Mononuclear cell (primary cell): ENCODE results near the gene CDH26. TPM values are rescaled to one million over a fixed set of nuclear protein-coding genes. Genes with fewer than 3 reads are reported as not detected.

Experiments used
- H3K27me3 ChIP-seq: 2 replicates; pipeline ENCODE4 v1.6.0; 2011; ENCODE audit warnings: low read length, control low read depth; ENCODE audit not compliant: insufficient read depth
- H3K4me1 ChIP-seq: 2 replicates; pipeline ENCODE4 v1.5.1; 2011; ENCODE audit warnings: mild to moderate bottlenecking, low read length, control low read depth; ENCODE audit not compliant: insufficient read depth
- H3K4me3 ChIP-seq: 2 replicates; pipeline ENCODE4 v1.5.1; 2011; ENCODE audit warnings: mild to moderate bottlenecking, low read length, moderate library complexity
- H3K9me3 ChIP-seq: 2 replicates; pipeline ENCODE4 v1.5.1; 2011; ENCODE audit warnings: low read depth, mild to moderate bottlenecking, control low read depth, low read length
- total RNA-seq: library from RNA; depleted of rRNA; stranded (reverse); fragments of >200 nt; gene quantifications from one replicate; pipeline ENCODE4 v1.2.3, GENCODE V29; 2012

Gene CDH26
- total RNA-seq, 1 donor, result 0.73 TPM

- Histone ChIP-seq H3K4me3 (no peak overlapping the region), H3K4me1 (peaks cover 56% of the 10 kb centered on the region), H3K27me3 (no peaks in the 10 kb centered on the region), H3K9me3 (no peaks in the 10 kb centered on the region)
These were observed 102.4 kb downstream of the CDH26 start for GRCh38 chr20:60060593-60060992.

- Histone ChIP-seq H3K4me3 (no peak overlapping the region), H3K4me1 (peaks cover 36% of the 10 kb centered on the region), H3K9me3 (no peaks in the 10 kb centered on the region), H3K27me3 (no peaks in the 10 kb centered on the region)
These were observed 104.3 kb downstream of the CDH26 start for GRCh38 chr20:60062431-60063047.

GRCh38 chr20:60063048-60063451 lies 104.8 kb downstream of the CDH26 start:
- Histone ChIP-seq H3K27me3 (no peaks in the 10 kb centered on the region), H3K4me3 (no peak overlapping the region), H3K9me3 (no peaks in the 10 kb centered on the region)

GRCh38 chr20:60063739-60064380 lies 105.6 kb downstream of the CDH26 start:
- Histone ChIP-seq H3K4me3 (no peak overlapping the region), H3K4me1 (peaks cover 23% of the 10 kb centered on the region), H3K27me3 (no peaks in the 10 kb centered on the region), H3K9me3 (no peaks in the 10 kb centered on the region)

More at GRCh38 chr20:60063048-60063451, 104.8 kb downstream of the CDH26 start:
- H3K4me1 ChIP-seq, result peaks cover 31% of the 10 kb centered on the region

Other genes starting within 250 kb of the CDH26 start
- gene SYCP2, start 24.8 kb upstream of the CDH26 start, total RNA-seq, result 1.8 TPM
- 6.7 TPM for gene PPP1R3D, start 18.1 kb upstream of the CDH26 start, total RNA-seq
- gene FAM217B, start 18.0 kb upstream of the CDH26 start, total RNA-seq, result 8.3 TPM